Hepatocyte (in vitro differentiated cells): ENCODE results near the gene DNAAF1. TPM values are rescaled to one million over a fixed set of nuclear protein-coding genes. Genes with fewer than 3 reads are reported as not detected.

Experiments
- DNase-seq: peaks from one replicate; pipeline ENCODE4 v3.0.0-alpha.2; 2016; ENCODE audit warnings: low spot score
- H2AFZ ChIP-seq: fragments of 200-600 bp; sonication (generic); 2 replicates; pipeline ENCODE4 v1.6.0; 2016; ENCODE audit warnings: antibody characterized with exemption, mild to moderate bottlenecking
- H3K27ac ChIP-seq: fragments of 200-600 bp; sonication (generic); 2 replicates; pipeline ENCODE4 v1.5.1; 2016; ENCODE audit warnings: mild to moderate bottlenecking
- H3K27me3 ChIP-seq: fragments of 200-600 bp; sonication (generic); 2 replicates; pipeline ENCODE4 v1.6.1; 2016
- H3K36me3 ChIP-seq: fragments of 200-600 bp; sonication (generic); replicated peaks from 2 replicates; pipeline ENCODE4 v1.5.1; 2016; ENCODE audit warnings: low read depth; ENCODE audit not compliant: insufficient read depth
- H3K4me1 ChIP-seq: fragments of 200-600 bp; sonication (generic); 2 replicates; pipeline ENCODE4 v1.5.1; 2016; ENCODE audit warnings: mild to moderate bottlenecking, moderate library complexity; ENCODE audit not compliant: insufficient read depth
- H3K4me2 ChIP-seq: fragments of 200-600 bp; sonication (generic); 2 replicates; pipeline ENCODE4 v1.6.0; 2016
- H3K4me3 ChIP-seq: fragments of 200-600 bp; sonication (generic); 2 replicates; pipeline ENCODE4 v1.5.1; 2016; ENCODE audit warnings: mild to moderate bottlenecking
- H3K79me2 ChIP-seq: fragments of 200-600 bp; sonication (generic); 2 replicates; pipeline ENCODE4 v1.6.0; 2017; ENCODE audit warnings: mild to moderate bottlenecking
- H3K9me2 ChIP-seq: fragments of 200-600 bp; sonication (generic); replicated peaks from 2 replicates; pipeline ENCODE4 v1.6.0; 2017; ENCODE audit warnings: mild to moderate bottlenecking; ENCODE audit not compliant: insufficient read depth
- H3K9me3 ChIP-seq: fragments of 200-600 bp; sonication (generic); 2 replicates; pipeline ENCODE4 v1.5.1; 2016; ENCODE audit warnings: low read depth, mild to moderate bottlenecking
- H4K20me1 ChIP-seq: fragments of 200-600 bp; sonication (generic); 2 replicates; pipeline ENCODE4 v1.6.0; 2016; ENCODE audit warnings: mild to moderate bottlenecking; ENCODE audit not compliant: insufficient read depth, poor library complexity, severe bottlenecking
- EZH2 ChIP-seq: fragments of 200-600 bp; sonication (generic); IDR thresholded peaks from 2 replicates; pipeline ENCODE4 v1.6.1; 2016; ENCODE audit warnings: antibody characterized with exemption, mild to moderate bottlenecking, borderline replicate concordance
- EZH2phosphoT487 ChIP-seq: fragments of 200-600 bp; sonication (generic); IDR thresholded peaks from one replicate; pipeline ENCODE4 v1.6.1; 2018; ENCODE audit warnings: antibody characterized with exemption, mild to moderate bottlenecking, low read depth, moderate library complexity; ENCODE audit not compliant: unreplicated experiment, severe bottlenecking
- WGBS: methylation state at CpG from one replicate; pipeline ENCODE4 v1.1.6; 2016; ENCODE audit warnings: low lambda C conversion rate; ENCODE audit errors: missing lambda C conversion rate; 5-methylcytosine and 5-hydroxymethylcytosine counted together
- polyA plus RNA-seq: library from polyadenylated mRNA; unstranded; fragments of >200 nt; fragmentation: Nextera tagmentation; extraction: Ambion mirVana; gene quantifications from 2 replicates; pipeline ENCODE4 v1.2.1, GENCODE V29; 2016
- total RNA-seq: library from RNA; depleted of rRNA; stranded (reverse); fragments of >200 nt; gene quantifications from 2 replicates; pipeline ENCODE4 v1.2.3, GENCODE V29; 2014
- TF ChIP-seq, protein P1 (sequence below): fragments of 200-600 bp; sonication (generic); IDR thresholded peaks from 2 replicates; pipeline ENCODE4 v1.5.1; 2016; ENCODE audit warnings: antibody characterized with exemption, mild to moderate bottlenecking; ENCODE audit not compliant: poor library complexity

DNAAF1 gene
- total and polyA plus RNA-seq, 2 experiments from 2014 or later, result 0.13 to 0.31 TPM

DNA sequence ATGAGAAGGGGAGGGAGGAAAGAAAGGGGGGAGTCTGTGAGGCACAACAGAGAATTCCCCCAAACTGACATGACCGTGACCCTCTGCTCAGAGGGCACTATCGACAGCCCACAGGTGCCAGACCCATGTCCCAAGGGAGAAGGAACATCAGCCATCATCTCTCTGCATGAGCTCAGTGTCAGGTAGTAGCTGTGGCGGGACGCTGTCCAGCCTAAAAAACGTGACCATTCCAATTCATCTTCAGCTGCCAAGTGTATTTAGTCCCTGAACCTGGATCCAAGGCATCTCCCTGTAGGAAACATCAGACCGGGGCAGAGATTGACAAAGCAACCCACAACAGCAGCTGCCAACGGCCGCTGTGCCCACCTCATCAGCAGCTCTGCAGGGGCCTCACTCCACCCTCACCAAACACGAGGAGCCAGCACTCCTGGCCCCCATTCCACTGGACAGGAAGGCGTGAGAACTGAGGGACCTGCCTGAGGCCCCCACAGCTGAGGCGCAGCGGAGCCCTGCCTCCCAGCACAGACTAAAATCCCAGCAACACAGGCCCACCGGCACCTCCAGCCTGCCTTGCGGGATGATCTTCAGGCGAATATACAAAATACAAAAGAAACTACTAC, 33.1 kb downstream of the DNAAF1 start:
- Histone ChIP-seq H3K9me3 (no peaks in the 10 kb centered on the region), H3K27ac (no peak overlapping the region), H3K79me2 (no peaks in the 10 kb centered on the region), H3K4me1 (peaks cover 15% of the 10 kb centered on the region), H3K27me3 (no peaks in the 10 kb centered on the region), H4K20me1 (no peaks in the 10 kb centered on the region), H2AFZ (no peak overlapping the region), H3K4me2 (no peak overlapping the region), H3K4me3 (no peak overlapping the region), H3K36me3 (no peaks in the 10 kb centered on the region), H3K9me2 (no peaks in the 10 kb centered on the region)
- WGBS, result 91% methylated on average over 15 of the region's 15 CpGs
- DNase-seq, result no peak
- TF ChIP-seq EZH2 (no peak), EZH2phosphoT487 (no peak)
- TF ChIP-seq, protein P1, sequence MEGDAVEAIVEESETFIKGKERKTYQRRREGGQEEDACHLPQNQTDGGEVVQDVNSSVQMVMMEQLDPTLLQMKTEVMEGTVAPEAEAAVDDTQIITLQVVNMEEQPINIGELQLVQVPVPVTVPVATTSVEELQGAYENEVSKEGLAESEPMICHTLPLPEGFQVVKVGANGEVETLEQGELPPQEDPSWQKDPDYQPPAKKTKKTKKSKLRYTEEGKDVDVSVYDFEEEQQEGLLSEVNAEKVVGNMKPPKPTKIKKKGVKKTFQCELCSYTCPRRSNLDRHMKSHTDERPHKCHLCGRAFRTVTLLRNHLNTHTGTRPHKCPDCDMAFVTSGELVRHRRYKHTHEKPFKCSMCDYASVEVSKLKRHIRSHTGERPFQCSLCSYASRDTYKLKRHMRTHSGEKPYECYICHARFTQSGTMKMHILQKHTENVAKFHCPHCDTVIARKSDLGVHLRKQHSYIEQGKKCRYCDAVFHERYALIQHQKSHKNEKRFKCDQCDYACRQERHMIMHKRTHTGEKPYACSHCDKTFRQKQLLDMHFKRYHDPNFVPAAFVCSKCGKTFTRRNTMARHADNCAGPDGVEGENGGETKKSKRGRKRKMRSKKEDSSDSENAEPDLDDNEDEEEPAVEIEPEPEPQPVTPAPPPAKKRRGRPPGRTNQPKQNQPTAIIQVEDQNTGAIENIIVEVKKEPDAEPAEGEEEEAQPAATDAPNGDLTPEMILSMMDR, result no peak

- 95% methylated on average over 19 of the region's 28 CpGs for WGBS
- TF ChIP-seq, protein P1, result no peak
- TF ChIP-seq EZH2phosphoT487 (no peak), EZH2 (no peak)
- no peak overlapping the region for H3K4me2 ChIP-seq
- H3K27ac ChIP-seq, result no peak overlapping the region
- H3K27me3 ChIP-seq, result no peaks in the 10 kb centered on the region
- H3K79me2 ChIP-seq, result no peaks in the 10 kb centered on the region
- no peaks in the 10 kb centered on the region for H3K36me3 ChIP-seq
- H3K9me3 ChIP-seq, result no peaks in the 10 kb centered on the region
- peaks cover 15% of the 10 kb centered on the region for H3K4me1 ChIP-seq
- no peaks in the 10 kb centered on the region for H4K20me1 ChIP-seq
- H3K9me2 ChIP-seq, result no peaks in the 10 kb centered on the region
- H3K4me3 ChIP-seq, result no peak overlapping the region
- H2AFZ ChIP-seq, result no peak overlapping the region
- DNase-seq, result peak; percentile 4
Measured at GRCh38 chr16:84178892-84179611, 33.9 kb downstream of the DNAAF1 start.

- H3K27me3 ChIP-seq, result no peaks in the 10 kb centered on the region
- no peaks in the 10 kb centered on the region for H4K20me1 ChIP-seq
- peaks cover 15% of the 10 kb centered on the region for H3K4me1 ChIP-seq
- no peak overlapping the region for H3K4me2 ChIP-seq
- no peak overlapping the region for H2AFZ ChIP-seq
- 95% methylated on average over 25 of the region's 33 CpGs for WGBS
- H3K9me2 ChIP-seq, result no peaks in the 10 kb centered on the region
- TF ChIP-seq EZH2phosphoT487 (no peak), EZH2 (no peak)
- TF ChIP-seq, protein P1, result no peak
- peaks cover 7% of the 10 kb centered on the region for H3K79me2 ChIP-seq
- no peak for DNase-seq
- no peak overlapping the region for H3K4me3 ChIP-seq
- H3K36me3 ChIP-seq, result no peaks in the 10 kb centered on the region
- H3K27ac ChIP-seq, result no peak overlapping the region
- H3K9me3 ChIP-seq, result no peaks in the 10 kb centered on the region
Measured at GRCh38 chr16:84179612-84180320, 34.7 kb downstream of the DNAAF1 start.
